HG03558 (cell line): ENCODE measurements around the gene LMF1.
"Not testable (repeated sequence)": the region's sequence is repeated elsewhere in the genome, so short reads cannot be mapped to it uniquely, and the experiment has no call there.

Experiments used
- ATAC-seq: cut with Tn5 transposase; IDR thresholded peaks from one replicate; pipeline ENCODE4 v1.9.1; 2021; ENCODE audit warnings: moderate number of reproducible peaks; ENCODE audit not compliant: unreplicated experiment; ENCODE audit errors: extremely low read depth

Gene LMF1

DNA sequence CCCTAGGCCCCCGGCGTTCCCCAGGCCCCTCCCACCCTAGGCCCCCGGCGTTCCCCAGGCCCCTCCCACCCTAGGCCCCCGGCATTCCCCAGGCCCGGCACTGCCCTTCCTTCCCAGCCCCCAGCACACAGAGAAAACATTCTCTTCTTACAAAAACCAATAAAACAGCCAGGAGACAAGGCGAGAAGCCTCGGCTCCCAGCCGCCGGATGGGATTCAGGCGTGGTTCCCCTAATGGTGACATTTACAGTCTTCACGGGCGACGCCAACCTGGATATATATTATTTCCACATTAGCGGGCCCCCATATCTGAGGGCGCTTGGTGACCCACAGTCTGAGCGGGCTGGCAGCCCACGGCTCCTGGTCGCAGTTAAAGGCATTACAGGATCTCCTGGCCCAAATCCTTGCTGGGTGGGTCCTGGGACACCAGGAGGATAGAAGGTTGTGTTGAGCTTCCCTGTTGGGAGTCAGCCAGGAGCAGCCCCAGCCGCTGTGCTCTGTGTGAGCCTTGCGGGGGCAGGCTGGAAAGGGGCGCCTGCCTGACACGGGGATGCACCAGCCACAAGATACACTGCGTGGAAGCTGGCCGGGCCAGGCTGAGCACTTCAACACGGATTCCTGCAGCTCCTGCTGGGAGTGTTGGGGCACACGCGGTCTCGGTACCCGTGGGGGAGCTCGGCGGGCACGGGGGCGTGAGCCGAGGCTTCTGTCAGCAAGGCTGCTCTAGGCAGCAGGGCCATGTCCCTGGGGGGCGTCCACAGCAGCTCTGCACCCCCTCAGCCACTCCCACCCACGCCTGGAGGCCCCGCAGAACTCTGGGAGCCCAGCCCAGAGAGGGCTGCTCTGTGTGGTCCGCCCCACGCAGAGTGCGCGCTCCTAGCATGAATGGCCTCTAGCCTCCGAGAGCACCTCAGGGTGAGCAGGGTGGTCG, 83.7 kb downstream of the LMF1 start:
- ATAC-seq = no peak

DNA sequence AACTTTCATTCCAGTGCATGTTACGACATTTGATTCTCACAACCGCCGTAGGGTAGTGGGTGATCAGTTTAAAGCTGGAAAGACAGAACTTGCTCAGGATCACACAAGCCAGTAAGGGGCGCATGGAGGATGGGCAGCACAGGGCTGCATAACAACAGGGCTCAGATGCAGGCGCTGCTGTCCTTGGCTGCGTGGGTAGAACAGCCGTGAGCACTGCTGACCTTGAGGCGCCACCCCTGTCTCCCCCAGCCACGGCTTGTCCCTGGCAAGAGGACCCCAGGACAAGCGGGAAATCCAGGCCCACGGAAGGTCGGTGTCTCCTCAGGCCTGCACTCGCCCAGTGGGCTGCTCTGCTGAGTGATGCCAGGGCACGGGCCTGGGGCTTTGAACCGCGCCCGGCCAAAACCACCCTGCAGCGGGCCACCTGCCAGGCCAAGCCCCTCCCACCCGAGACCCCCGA, 84.7 kb downstream of the LMF1 start:
- ATAC-seq = no peak

DNA sequence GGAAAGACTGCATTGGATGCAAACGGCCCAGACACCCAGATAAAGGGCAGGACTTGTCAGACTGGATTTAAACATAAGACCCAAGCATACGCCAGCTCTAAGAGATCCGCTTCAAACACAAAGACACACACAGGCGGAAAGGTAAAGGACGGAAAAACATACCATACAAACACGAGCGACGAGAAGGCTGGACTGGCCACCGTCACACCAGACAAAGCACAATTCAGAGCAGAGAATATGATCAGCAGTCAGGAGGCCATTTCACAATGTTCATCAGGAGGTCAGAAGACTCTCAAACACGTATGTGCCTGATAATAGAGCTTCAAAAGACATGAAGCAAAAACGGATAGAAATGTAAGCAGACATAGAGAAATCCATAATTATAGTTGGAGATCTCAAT, 85.4 kb downstream of the LMF1 start:
- ATAC-seq = no peak

DNA sequence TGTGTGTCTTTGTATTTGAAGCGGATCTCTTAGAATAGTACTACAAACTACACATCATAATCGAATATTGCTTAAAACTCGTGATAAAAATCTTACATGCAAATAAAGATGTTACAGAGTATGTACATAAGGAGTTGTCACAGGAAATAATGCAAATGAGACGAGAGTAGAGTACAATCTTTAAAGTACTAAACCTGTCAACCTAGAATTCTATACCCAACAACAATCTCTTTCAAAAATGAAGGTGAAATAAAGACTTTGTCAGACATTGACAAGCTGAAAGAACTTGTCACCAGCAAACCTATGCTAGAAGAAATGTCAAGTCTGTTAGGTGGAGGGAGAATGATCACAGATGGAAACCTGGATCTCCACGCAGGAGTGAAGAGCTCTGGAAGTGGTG, 86.6 kb downstream of the LMF1 start:
- no peak for ATAC-seq

DNA sequence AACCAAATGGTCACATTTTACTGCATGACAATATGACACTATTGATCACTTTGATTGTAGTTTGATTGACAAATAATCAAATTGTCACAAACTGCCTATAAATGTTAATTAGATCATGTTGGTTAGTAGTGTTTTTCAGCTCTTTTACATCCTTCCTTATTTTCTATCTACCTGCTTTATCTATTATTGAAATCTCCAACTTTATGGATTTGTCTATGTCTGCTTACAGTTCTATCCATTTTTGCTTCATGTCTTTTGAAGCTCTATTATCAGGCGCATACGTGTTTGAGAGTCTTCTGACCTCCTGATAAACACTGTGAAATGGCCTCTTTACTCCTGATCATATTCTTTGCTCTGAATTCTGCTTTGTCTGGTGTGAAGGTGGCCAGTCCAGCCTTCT, 87.0 kb downstream of the LMF1 start:
- ATAC-seq = no peak

DNA sequence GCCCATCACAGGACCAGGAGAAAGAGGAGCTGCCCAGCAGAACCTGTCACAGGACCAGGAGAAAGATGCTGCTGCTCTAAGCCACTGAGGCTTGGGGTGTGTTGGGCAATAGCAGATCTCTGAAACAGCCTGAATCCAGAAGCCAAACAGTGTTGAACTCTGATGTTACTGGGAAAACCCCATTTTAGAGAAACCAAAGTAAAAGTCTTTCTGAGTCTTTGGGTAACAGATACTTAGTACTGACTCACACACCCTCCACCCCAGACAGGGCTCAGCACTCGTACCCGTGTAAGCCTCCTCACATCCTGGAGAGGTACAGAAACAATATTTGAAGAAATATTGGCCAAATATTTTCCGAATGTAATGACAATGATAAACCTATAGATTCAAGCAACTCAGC, 87.4 kb downstream of the LMF1 start:
- ATAC-seq = no peak

DNA sequence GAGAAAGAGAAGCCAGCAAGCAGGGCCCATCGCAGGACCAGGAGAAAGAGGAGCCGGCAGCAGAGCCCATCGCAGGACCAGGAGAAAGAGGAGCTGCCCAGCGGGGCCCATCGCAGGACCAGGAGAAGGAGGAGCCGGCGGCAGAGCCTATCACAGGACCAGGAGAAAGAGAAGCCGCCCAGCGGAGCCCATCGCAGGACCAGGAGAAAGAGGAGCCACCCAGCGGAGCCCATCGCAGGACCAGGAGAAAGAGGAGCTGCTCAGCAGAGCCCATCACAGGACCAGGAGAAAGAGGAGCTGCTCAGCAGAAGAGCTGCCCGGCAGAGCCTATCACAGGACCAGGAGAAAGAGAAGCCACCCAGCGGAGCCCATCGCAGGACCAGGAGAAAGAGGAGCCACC, 88.1 kb downstream of the LMF1 start:
- ATAC-seq = not testable (repeated sequence)

DNA sequence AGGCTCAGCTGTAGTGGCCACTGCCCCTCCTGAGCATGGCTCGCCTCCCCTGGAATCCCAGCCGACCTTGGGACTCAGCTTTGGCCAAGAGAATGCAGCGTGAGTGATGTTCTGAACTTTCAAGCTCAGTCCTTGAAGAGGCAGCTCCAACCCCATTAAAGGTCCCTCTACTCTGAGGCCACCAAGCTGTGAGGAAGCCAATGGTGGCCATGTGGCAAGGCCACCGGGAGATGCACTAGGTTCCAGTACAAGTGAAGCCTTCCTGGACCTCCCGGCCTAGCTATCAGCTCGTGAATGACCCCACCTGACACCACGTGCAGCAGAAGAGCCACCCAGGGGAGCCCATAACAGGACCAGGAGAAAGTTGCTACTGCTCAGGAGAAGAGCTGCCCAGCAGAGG, 88.5 kb downstream of the LMF1 start:
- ATAC-seq = no peak

DNA sequence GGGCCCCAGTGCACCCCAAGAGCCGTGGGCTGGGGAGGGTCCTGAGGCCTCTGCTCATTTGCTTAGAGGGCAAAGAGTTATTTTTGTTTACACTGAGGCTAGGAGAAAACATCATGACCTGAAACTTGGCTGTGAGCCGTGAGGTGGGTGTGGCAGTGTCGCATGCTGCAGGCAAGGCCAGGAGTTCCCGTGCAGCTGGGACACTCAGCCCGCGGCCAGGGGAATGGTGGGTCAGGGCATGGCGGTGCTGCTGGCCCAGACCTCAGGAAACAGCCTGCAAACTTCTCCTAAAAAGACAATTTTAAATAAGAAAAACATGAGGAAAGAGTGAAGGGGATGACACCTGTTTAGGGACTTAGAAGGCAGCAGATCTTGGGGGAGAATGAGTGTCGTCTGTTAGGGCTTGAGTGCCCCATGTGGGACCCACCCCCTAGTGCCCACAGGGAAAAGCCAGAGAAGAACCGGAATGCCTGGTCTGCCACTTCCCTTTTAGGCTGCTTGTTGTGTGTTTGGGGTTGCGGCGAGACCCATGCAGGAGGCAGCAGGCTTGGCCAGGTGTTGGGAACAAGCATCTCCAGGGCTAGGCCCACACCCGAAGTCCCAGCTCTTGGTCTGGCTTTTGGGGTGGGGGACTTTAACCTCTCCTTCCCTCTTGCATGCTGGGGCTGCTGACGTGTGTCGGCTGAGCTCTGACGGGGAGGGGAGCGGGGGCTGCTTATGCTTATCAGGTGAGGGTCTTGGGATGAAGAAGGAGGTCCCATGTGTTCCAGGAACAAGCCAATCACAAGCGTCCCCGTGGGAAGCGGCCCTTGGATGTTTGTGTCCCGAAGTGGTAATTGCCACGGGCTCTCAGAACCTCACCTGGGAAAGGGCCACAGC, 89.3 kb downstream of the LMF1 start:
- ATAC-seq = no peak

DNA sequence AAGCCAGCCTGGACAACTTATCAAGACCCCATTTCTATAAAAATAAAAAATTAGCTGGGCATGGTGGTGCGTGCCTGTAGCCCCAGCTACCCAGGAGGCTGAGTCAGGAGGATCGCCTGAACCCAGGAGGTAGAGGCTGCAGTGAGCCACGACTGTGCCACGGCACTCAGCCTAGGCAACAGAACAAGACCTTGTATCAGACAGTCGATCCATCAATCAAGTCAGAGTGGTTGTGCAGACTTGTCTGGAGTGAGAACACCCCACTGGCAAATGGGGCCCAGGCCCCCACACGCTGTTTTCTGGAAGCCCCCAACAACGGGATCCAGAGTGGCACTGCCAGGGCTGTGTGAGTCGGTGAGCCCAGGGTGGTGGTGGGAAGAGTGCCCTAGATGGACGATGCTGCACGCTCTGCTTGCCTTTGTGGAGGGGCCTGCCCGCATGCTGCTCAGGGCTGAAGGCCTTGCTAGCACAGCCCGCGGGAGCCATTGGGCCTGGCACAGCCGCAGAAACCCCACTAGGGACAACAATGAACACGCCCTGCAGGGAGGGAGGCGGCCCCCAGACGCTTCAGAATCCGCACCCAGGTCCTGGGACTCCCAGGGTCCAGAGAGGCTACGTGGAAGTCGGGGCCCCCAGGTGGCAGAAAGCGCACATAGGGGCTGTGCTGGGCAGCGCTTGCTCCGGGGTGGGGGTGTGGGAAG, 90.2 kb downstream of the LMF1 start:
- ATAC-seq = no peak

DNA sequence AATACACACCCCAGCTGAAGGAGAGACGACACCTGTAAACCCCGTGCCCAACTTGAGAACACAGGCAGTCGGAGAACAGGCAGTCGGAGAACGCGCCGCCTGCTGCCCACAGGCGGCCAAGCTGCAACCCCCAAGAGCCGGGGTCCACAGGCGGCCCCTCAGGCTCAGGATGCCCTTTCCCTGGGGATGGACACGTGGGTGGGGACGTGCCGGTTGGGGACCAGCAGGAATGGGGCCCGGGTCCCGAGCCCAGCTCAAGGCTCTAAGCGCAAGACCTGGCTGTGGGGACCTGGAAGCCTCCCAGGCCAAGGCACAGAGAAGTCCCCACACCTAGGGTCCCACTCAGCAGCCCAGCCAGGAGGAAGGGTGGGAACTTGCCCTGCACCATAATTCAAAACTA, 90.8 kb downstream of the LMF1 start:
- no peak for ATAC-seq

DNA sequence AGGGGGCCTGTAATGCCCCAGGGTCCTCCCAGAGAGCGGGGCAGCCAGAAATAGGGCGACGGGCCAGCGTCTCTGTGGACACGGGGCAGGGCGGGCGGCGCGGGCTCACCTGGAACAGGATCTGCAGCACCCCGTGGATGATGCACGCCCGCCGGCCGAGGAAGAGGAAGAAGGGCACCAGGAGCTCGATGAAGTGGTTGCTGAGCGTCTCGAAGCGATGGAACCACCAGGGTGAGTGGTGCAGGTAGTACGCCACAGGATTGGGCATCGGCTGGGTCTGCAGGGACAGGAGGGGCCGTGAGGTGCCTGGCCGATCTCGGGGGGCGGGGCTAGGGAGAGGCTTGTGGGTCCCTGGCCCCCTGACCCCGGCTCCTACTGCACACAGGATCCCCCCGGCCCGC, 91.3 kb downstream of the LMF1 start:
- ATAC-seq = no peak

DNA sequence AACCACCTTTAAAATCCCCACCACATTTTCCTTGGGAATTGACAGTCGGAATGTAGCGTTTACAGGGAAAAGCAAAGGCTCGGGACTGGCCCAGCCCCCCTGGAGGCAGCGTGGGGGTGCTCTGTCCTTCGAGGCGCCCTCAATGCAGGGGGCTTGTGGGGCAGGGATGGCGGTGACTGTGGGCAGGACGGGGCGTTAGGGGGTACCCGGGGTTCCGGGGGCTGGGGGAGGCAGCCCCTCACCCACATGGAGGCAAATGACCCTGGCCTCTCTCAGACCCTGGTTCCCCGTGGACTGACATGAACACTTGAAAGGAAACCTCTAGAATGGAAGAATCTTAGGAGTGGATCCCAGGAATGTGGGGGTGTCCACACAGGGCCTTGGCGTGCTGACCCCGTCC, 91.9 kb downstream of the LMF1 start:
- no peak for ATAC-seq

DNA sequence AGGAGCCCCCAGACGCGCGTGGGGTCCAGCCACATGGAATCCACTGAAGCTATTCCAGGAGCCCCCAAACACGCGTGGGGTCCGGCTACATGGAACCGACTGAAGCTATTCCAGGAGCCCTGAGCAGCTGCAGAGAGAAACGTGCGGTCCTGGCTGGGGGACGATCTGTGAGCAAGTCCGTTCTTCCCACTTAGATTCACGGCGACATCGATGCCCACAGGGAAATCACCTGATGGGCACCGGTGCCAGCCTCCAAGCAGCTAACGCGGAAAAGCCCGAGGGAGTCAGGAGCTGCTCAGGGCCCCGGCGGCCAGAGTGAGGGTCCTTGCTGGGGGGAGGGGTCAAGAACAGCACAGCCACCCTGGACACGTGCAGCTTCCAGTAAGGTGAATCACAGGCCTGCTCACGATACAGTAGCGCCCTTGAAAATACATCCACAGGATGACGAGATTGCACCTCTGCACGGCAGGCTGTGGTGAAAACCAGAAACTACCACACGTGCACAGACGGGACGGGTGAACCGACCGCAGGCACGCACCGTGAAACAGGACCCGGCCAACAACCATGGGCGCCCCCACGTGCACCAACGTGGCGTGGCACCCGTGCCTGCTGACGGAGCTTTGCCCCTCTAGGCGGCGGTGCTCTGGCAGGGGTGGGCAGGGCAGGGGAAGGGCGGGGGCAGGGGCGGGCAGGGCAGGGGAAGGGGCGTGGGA, 92.6 kb downstream of the LMF1 start:
- ATAC-seq = no peak

DNA sequence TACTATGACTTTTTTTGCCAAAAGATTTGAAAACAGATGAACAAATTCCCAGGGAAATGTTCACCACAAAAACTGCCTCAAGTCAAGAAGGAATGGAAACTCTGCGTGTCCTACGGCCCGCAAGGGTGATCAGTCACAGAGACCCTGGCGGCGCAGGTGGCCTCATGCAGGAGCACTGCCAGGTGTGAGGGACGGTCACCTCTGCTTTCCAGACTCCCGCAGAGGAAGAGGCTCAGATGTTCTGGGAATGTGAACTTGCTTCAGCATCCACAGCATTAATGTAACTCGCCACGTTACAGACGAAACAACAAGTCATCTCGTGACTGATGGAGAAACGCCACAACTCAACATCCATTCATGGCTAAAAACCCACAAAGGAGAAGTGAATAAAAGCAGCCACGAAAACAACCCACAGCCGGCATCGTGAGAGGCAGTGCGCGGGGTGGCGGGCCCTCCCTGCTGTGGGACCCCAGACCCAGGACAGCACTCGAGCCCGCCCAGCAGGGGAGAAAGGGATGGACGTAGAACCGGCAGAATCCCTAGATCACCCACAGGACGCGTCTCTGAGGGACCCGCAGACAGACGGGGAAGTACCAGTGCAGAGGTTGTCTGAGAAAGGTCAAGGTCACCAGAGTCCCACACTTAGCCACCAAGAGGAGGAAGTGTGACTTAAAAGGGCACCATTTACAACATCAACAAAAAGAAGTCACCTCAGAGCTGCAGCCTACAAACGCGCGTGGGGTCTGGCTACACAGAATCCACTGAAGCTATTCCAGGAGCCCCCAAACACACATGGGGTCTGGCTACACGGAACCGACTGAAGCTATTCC, 93.3 kb downstream of the LMF1 start:
- no peak for ATAC-seq

DNA sequence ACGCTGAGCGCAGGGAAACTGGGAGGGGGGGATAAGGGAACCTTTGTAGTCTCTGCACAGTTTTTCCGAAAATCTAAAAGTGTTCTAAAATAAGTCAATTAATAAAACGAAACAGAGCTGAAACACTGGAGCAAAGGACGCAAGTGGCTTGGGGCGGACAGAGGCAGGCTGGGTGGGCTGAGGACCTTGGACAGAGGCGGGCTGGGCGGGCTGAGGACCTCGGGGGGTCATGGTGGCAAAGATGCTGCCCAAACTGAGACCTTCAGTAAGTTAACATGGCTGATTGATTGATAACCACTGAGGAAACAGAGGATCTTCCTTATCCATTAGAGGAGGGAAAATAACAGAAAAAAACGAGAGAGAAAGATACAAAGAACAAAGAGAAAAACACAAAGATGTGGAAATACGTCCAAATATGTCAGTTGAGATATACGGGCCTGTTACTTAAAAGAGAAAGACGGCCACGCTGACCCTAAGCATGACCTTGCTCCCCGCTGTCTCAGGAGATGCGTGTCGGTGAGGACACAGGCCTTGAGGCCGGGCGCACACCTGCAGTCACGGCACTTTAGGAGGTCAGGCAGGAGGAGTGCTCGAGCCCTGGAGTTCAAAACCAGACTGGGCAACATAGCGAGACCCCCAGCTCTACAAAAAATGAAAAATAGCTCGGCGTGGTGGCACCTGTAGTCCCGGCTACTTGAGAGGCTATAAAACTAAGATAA, 94.1 kb downstream of the LMF1 start:
- ATAC-seq = no peak

DNA sequence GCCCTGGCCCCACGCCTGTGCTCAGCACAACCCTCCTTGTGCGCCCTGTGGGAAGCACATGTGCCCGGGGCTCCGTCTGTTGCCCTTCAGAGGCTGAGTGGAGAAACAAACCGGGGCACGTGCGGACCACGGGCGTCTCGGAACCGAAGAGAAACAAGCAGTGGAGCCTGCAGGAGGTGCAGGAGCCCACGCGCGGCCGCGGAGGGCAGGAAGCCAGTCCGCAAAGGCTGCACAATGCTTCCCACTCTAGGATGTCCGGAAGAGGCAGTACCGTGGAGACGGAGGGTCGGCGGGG, 94.8 kb downstream of the LMF1 start:
- no peak for ATAC-seq

DNA sequence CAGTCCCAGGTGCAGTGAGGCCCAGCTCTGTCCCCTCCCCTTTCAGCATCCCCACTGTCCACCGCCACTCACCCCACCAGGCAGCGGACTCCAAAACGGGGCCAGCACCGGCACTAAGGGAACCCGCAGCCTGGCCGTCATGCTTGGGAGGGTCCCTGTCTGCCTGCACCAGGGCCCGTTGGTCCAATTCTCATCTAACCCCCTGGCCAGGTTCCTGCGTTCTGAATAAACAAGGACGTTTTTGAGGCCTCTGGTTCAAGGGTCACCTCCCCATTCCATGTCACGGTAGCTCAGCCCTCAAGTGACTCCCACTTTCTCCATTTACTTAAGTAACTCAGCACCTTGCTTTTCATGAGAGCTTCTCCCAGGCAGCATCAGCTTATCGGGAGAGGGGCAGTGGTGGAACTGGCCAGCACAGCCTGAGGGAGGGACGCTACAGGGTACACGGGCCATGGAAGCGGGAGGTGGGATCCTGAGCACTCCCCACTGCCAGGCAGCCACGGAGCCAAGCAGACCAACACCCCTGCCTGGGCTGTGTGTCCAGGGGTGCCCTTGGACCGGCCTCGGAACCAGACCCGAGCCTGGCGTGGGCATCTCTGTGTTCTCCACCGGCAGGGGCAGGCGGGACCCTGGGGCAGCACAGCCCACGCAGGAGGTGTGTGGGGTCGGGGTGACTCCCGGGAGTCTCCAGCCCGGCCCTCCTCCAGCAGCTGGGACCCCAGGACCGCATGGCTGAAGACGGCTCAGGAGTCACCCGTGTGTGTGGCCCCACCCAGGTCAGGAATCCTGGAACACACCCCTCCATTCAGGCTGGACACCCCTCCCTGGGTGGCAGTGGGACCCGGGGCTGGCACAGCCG, 95.4 kb downstream of the LMF1 start:
- ATAC-seq = no peak
